ENCODE data around the gene SLC35E2B.

Gene SLC35E2B

GRCh38 chr1:1623631-1624442 is 68.8 kb downstream of the SLC35E2B start:
- no peak for DNase-seq
- Mint-ChIP-seq H3K4me1 (peaks cover 4% of the 10 kb centered on the region), H3K27ac (no peak overlapping the region), H3K9me3 (no peaks in the 10 kb centered on the region), H3K27me3 (ENCODE audit: low read depth, poor library complexity) (peaks cover 3% of the 10 kb centered on the region), H3K36me3 (ENCODE audit: low read depth) (no peaks in the 10 kb centered on the region), H3K4me3 (no peak overlapping the region)
- TF ChIP-seq, protein P1, sequence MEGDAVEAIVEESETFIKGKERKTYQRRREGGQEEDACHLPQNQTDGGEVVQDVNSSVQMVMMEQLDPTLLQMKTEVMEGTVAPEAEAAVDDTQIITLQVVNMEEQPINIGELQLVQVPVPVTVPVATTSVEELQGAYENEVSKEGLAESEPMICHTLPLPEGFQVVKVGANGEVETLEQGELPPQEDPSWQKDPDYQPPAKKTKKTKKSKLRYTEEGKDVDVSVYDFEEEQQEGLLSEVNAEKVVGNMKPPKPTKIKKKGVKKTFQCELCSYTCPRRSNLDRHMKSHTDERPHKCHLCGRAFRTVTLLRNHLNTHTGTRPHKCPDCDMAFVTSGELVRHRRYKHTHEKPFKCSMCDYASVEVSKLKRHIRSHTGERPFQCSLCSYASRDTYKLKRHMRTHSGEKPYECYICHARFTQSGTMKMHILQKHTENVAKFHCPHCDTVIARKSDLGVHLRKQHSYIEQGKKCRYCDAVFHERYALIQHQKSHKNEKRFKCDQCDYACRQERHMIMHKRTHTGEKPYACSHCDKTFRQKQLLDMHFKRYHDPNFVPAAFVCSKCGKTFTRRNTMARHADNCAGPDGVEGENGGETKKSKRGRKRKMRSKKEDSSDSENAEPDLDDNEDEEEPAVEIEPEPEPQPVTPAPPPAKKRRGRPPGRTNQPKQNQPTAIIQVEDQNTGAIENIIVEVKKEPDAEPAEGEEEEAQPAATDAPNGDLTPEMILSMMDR (IDR thresholded peaks at IDR 0.05), result no peak

DNA sequence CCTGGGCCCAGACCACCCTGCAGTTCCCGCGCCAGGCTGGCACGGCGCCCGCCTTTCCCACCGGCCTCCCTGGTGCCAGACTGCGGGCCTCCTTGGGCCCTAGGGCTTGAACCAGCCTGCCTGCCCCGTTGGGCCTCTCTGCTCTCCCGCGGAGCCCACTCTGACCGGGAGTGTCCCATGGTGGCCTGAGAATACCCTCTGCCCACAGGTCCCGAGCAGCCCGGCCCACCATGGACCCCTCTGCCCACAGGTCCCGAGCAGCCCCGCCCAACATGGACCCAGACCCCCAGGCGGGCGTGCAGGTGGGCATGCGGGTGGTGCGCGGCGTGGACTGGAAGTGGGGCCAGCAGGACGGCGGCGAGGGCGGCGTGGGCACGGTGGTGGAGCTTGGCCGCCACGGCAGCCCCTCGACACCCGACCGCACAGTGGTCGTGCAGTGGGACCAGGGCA is 69.4 kb downstream of the SLC35E2B start:
- H3K4me1 Mint-ChIP-seq, result peaks cover 4% of the 10 kb centered on the region
- TF ChIP-seq, protein P1 (IDR thresholded peaks at IDR 0.05), result no peak
- peaks cover 3% of the 10 kb centered on the region for H3K27me3 Mint-ChIP-seq (ENCODE audit: low read depth, poor library complexity)
- no peaks in the 10 kb centered on the region for H3K36me3 Mint-ChIP-seq (ENCODE audit: low read depth)
- DNase-seq, result no peak
- no peak overlapping the region for H3K27ac Mint-ChIP-seq
- no peaks in the 10 kb centered on the region for H3K9me3 Mint-ChIP-seq
- H3K4me3 Mint-ChIP-seq, result no peak overlapping the region

- peaks cover 4% of the 10 kb centered on the region for H3K4me1 Mint-ChIP-seq
- TF ChIP-seq, protein P1 (IDR thresholded peaks at IDR 0.05), result no peak
- H3K9me3 Mint-ChIP-seq, result no peaks in the 10 kb centered on the region
- H3K36me3 Mint-ChIP-seq (ENCODE audit: low read depth), result no peaks in the 10 kb centered on the region
- peak overlapping the region; percentile 53 for H3K27ac Mint-ChIP-seq
- H3K27me3 Mint-ChIP-seq (ENCODE audit: low read depth, poor library complexity), result no peaks in the 10 kb centered on the region
- no peak overlapping the region for H3K4me3 Mint-ChIP-seq
- DNase-seq, result no peak
These were observed 69.9 kb downstream of the SLC35E2B start for GRCh38 chr1:1622788-1623094.

DNA sequence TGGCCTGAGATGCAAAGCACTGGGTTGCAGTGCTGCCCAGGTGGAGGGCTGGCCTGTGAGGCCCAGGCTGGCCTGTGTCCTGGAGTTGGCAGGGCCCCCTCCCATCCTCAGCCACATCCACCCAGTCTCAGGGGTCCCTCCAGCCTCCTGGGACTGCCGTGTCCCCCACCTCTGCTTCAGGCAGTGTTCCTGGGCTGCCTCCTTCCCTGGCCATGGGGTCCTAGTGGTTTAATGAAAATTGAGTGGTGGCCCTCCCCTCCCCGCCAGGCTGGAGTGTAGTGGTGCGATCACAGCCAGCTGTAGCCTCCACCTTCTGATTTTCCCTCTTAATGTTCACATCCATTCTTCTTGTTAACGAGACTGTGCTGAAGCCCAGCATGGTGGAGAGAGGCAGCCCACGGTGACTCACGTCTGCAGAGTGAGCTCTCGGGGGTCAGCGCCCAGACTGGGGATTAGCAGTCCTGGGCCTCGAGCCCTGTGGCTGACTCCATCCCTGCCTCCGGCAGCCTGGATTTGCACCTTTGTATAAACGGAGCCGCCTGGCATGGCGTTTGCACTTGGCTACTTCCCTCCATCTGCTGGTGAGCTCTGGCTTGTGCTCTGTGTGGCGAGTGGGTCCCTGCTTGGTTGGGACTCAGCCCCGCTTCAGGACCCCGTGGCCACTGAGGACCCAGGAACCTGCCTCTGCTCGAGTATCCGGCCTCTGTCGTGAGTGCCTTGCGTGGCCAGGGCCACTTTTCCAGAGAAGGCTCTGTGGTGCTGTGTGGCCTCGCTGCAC is 70.4 kb downstream of the SLC35E2B start:
- Mint-ChIP-seq H3K36me3 (ENCODE audit: low read depth) (no peaks in the 10 kb centered on the region), H3K4me1 (peaks cover 9% of the 10 kb centered on the region), H3K27me3 (ENCODE audit: low read depth, poor library complexity) (no peaks in the 10 kb centered on the region), H3K9me3 (no peaks in the 10 kb centered on the region), H3K27ac (peak overlapping the region; percentile 56), H3K4me3 (no peak overlapping the region)
- TF ChIP-seq, protein P1 (IDR thresholded peaks at IDR 0.05), result no peak
- no peak for DNase-seq

GRCh38 chr1:1621173-1622009 is 71.2 kb downstream of the SLC35E2B start:
- TF ChIP-seq, protein P1 (IDR thresholded peaks at IDR 0.05), result no peak
- H3K36me3 Mint-ChIP-seq (ENCODE audit: low read depth), result no peaks in the 10 kb centered on the region
- peaks cover 11% of the 10 kb centered on the region for H3K4me1 Mint-ChIP-seq
- H3K9me3 Mint-ChIP-seq, result no peaks in the 10 kb centered on the region
- H3K27ac Mint-ChIP-seq, result no peak overlapping the region
- H3K27me3 Mint-ChIP-seq (ENCODE audit: low read depth, poor library complexity), result no peaks in the 10 kb centered on the region
- no peak for DNase-seq
- no peak overlapping the region for H3K4me3 Mint-ChIP-seq

Measured in nephron progenitor cell (in vitro differentiated cells).